SU-DHL-6 (cell line): ENCODE data around the gene EVPL.

Experiments used
- CTCF ChIP-seq: fragments of 200-600 bp; sonication (generic); IDR thresholded peaks from one replicate; pipeline ENCODE4 v1.5.1; 2017; ENCODE audit warnings: antibody characterized with exemption, mild to moderate bottlenecking, low read length, moderate library complexity; ENCODE audit not compliant: insufficient read depth, poor library complexity, severe bottlenecking
- EZH2phosphoT487 ChIP-seq: fragments of 200-600 bp; sonication (generic), shearing (Covaris generic); conservative IDR thresholded peaks from 2 replicates; pipeline ENCODE4 v1.6.1; 2018; ENCODE audit warnings: mild to moderate bottlenecking, antibody characterized with exemption, low read length, moderate library complexity, mixed read lengths

GRCh38 chr17:75991396-75991795 is 35.7 kb downstream of the EVPL start:
- no peak for TF ChIP-seq CTCF
- TF ChIP-seq EZH2phosphoT487 = no peak
